GM19467 (cell line): Measurements from ENCODE around the gene PCDHGA4.
"Not testable (repeated sequence)": the region's sequence is repeated elsewhere in the genome, so short reads cannot be mapped to it uniquely, and the experiment has no call there.

ENCODE experiments used
- ATAC-seq: cut with Tn5 transposase; IDR thresholded peaks from one replicate; pipeline ENCODE4 v1.9.1; 2021; ENCODE audit warnings: mild to moderate bottlenecking, moderate library complexity; ENCODE audit not compliant: unreplicated experiment

Gene PCDHGA4

DNA sequence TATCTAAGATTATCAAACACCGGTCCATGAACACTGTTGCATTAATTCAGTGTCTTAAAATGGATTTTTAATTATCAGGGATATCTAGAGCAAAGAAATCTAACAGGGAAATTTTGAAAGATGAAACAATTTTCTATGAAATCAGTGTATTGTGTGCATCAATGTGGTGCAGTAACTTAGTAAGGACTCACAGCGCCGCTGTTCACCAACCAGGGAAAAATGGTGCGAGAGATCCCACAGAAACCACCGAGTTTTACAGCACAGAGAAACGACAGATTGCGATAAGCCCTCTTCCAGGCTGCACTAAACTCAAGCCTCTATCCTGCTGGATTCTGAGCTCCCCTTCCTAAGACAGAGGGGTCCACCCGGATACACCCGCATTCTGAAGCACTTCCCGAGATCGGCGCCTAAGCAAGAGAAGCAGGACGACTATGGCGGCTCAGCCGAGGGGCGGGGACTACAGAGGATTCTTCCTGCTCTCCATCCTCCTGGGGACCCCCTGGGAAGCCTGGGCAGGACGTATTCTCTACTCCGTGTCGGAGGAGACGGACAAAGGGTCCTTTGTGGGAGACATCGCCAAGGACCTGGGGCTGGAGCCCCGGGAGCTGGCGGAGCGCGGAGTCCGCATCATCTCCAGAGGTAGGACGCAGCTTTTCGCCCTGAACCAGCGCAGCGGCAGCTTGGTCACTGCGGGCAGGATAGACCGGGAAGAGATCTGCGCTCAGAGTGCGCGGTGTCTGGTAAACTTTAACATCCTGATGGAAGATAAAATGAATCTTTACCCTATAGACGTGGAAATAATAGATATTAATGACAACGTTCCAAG, 27.9 kb downstream of the PCDHGA4 start, which contains the start of gene PCDHGA7:
TSS of gene PCDHGA7 (plus strand) at position 274 of the 826 bp plus-strand sequence. CDS start at position 432, 158 bp downstream.
- ATAC-seq: no peak

DNA sequence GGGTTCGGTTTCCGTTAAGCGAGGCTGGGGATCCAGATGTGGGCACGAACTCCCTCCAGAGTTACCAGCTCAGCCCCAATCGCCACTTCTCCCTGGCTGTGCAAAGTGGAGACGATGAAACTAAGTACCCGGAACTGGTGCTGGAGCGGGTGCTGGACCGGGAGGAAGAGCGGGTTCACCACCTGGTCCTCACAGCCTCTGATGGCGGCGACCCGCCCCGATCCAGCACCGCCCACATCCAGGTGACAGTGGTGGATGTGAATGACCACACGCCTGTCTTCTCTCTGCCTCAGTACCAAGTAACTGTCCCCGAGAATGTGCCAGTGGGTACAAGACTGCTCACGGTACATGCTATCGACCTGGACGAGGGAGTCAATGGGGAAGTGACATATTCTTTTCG, 28.5 kb downstream of the PCDHGA4 start:
- no peak for ATAC-seq

DNA sequence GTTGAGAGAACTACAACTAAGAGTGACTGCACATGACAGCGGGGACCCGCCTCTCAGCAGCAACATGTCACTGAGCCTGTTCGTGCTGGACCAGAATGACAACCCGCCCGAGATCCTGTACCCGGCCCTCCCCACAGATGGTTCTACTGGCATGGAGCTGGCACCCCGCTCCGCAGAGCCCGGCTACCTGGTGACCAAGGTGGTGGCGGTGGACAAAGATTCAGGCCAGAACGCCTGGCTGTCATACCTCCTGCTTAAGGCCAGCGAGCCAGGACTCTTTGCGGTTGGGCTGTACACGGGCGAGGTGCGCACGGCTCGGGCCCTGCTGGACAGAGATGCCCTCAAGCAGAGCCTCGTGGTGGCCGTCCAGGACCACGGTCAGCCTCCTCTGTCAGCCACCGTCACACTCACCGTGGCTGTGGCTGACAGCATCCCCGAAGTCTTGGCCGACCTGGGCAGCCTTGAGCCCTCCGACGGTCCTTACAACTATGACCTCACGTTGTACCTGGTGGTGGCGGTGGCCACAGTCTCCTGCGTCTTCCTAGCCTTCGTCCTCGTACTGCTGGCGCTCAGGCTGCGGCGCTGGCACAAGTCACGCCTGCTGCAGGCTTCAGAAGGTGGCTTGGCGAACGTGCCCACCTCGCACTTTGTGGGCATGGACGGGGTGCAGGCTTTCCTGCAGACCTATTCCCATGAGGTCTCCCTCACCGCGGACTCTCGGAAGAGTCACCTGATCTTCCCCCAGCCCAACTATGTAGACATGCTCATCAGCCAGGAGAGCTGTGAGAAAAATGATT, 29.8 kb downstream of the PCDHGA4 start:
- no peak for ATAC-seq

DNA sequence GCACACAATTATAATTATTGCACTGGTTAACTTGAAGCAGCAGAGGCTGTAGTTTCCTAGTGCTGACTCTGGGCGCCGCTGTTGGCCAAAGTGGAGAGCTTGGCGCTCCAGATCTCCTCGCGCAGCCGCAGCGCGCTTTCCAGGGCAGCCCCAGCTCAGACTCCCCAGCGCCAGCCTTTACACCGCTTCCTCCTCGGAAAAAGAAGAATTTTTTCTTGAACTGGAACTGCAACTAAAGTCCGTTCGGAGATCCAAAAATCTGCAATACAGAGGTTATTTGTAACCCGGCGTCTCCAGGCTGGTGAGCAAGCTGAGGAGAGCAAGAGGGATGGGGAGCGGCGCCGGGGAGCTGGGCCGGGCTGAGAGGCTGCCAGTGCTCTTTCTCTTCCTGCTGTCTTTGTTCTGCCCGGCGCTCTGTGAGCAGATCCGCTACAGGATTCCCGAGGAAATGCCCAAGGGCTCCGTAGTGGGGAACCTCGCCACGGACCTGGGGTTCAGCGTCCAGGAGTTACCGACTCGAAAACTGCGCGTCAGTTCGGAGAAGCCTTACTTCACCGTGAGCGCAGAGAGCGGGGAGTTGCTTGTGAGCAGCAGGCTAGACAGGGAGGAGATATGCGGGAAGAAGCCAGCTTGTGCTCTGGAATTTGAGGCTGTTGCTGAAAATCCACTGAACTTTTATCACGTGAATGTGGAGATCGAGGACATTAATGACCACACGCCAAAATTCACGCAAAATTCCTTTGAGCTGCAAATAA, 32.9 kb downstream of the PCDHGA4 start, which contains the start of gene PCDHGB4:
TSS of gene PCDHGB4 (plus strand) at position 142 of the 755 bp plus-strand sequence. CDS start at position 329, 187 bp downstream.
- ATAC-seq: not testable (repeated sequence)

DNA sequence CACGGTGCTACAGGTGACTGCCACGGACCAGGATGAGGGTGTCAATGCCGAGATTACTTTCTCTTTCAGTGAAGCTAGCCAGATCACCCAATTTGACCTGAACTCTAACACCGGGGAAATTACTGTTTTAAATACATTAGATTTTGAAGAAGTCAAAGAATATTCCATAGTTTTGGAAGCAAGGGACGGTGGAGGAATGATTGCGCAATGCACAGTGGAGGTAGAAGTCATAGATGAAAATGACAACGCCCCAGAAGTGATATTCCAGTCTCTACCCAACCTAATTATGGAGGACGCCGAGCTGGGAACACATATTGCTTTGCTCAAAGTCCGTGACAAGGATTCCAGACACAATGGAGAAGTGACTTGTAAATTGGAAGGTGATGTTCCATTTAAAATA, 33.8 kb downstream of the PCDHGA4 start:
- ATAC-seq: no peak

DNA sequence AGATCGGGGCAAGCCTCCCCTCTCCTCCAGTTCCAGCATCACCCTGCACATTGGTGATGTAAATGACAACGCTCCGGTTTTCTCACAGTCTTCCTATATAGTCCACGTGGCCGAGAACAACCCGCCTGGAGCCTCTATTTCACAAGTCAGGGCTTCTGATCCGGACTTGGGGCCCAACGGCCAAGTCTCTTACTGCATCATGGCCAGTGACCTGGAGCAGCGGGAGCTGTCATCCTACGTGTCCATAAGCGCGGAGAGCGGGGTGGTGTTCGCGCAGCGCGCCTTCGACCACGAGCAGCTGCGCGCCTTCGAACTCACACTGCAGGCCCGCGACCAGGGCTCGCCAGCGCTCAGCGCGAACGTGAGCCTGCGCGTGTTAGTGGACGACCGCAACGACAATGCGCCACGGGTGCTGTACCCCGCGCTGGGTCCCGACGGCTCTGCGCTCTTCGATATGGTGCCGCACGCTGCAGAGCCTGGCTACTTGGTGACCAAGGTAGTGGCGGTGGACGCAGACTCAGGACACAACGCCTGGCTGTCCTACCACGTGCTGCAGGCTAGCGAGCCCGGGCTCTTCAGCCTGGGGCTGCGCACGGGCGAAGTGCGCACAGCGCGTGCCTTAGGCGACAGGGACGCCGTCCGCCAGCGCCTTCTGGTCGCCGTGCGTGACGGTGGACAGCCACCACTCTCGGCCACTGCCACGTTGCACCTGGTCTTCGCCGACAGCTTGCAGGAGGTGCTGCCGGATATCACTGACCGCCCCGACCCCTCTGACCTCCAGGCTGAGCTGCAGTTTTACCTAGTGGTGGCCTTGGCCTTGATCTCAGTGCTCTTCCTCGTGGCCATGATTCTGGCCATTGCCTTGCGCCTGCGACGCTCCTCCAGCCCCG, 34.6 kb downstream of the PCDHGA4 start:
- no peak for ATAC-seq

DNA sequence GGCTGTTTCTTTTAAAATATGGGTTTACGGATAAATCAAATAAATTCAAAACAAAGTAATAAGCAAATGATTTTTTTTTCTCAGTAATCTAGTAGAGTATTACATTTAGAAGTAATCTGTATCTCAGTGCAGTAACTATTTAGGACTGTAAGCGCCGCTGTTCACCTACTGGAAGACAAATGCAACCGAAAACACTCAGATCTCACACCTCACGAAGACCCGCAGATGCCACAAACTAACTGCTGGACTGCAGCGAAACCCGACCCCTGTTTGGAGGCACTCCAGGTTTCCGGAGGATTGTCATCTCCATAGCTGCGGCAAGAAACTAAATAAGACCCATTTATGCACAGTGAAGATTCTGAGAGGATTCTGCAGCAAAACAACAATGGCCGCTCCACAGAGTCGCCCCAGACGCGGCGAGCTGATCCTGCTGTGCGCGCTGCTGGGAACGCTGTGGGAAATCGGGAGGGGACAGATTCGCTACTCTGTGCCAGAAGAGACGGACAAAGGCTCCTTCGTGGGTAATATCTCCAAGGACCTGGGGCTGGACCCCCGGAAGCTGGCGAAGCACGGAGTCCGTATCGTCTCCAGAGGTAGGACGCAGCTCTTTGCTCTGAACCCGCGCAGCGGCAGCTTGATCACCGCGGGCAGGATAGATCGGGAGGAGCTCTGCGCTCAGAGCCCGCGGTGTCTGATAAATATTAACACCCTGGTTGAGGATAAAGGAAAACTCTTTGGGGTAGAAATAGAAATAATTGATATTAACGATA, 37.8 kb downstream of the PCDHGA4 start, which contains the start of gene PCDHGA8:
TSS of gene PCDHGA8 (plus strand) at position 205 of the 770 bp plus-strand sequence. CDS start at position 386, 181 bp downstream.
- no peak for ATAC-seq

DNA sequence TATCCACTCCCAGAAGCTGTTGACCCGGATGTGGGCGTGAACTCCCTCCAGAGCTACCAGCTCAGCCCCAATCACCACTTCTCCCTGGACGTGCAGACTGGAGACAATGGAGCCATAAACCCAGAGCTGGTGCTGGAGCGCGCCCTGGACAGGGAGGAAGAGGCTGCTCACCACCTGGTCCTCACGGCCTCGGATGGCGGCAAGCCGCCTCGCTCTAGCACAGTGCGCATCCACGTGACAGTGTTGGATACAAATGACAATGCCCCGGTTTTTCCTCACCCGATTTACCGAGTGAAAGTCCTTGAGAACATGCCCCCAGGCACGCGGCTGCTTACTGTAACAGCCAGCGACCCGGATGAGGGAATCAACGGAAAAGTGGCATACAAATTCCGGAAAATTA, 38.4 kb downstream of the PCDHGA4 start:
- ATAC-seq: no peak

DNA sequence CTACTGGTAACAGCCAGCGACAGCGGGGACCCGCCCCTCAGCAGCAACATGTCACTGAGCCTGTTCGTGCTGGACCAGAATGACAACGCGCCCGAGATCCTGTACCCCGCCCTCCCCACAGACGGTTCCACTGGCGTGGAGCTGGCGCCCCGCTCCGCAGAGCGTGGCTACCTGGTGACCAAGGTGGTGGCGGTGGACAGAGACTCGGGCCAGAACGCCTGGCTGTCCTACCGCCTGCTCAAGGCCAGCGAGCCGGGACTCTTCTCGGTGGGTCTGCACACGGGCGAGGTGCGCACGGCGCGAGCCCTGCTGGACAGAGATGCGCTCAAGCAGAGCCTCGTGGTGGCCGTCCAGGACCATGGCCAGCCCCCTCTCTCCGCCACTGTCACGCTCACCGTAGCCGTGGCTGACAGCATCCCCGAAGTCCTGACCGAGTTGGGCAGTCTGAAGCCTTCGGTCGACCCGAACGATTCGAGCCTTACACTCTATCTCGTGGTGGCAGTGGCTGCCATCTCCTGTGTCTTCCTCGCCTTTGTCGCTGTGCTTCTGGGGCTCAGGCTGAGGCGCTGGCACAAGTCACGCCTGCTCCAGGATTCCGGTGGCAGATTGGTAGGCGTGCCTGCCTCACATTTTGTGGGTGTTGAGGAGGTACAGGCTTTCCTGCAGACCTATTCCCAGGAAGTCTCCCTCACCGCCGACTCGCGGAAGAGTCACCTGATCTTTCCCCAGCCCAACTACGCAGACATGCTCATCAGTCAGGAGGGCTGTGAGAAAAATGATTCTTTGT, 39.8 kb downstream of the PCDHGA4 start:
- not testable (repeated sequence) for ATAC-seq

DNA sequence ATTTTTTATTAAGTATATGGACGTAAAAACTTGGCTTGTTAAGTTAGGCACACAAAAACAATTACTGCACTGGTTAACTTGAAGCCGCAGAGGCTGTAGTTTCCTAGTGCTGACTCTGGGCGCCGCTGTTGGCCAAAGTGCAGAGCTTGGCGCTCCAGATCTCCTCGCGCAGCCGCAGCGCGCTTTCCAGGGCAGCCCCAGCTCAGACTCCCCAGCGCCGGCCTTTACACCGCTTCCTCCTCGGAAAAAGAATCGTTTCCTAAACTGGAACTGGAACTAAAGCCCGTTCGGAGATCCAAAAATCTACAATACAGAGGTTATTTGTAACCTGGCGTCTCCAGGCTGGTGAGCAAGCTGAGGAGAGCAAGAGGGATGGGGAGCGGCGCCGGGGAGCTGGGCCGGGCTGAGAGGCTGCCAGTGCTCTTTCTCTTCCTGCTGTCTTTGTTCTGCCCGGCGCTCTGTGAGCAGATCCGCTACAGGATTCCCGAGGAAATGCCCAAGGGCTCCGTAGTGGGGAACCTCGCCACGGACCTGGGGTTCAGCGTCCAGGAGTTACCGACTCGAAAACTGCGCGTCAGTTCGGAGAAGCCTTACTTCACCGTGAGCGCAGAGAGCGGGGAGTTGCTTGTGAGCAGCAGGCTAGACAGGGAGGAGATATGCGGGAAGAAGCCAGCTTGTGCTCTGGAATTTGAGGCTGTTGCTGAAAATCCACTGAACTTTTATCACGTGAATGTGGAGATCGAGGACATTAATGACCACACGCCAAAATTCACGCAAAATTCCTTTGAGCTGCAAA, 43.1 kb downstream of the PCDHGA4 start, which contains the start of gene PCDHGB5:
TSS of gene PCDHGB5 (plus strand) at position 192 of the 796 bp plus-strand sequence. CDS start at position 373, 181 bp downstream.
- not testable (repeated sequence) for ATAC-seq

DNA sequence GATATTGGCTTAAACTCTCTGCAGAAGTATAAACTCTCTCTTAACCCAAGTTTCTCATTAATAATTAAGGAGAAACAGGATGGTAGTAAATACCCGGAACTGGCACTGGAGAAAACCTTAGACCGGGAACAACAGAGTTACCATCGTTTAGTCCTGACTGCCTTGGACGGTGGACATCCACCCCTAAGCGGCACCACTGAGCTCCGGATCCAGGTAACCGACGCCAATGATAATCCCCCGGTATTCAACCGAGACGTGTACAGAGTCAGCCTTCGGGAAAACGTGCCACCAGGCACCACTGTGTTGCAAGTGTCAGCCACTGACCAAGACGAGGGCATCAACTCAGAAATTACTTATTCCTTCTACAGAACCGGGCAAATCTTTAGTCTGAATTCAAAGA, 43.8 kb downstream of the PCDHGA4 start:
- no peak for ATAC-seq

DNA sequence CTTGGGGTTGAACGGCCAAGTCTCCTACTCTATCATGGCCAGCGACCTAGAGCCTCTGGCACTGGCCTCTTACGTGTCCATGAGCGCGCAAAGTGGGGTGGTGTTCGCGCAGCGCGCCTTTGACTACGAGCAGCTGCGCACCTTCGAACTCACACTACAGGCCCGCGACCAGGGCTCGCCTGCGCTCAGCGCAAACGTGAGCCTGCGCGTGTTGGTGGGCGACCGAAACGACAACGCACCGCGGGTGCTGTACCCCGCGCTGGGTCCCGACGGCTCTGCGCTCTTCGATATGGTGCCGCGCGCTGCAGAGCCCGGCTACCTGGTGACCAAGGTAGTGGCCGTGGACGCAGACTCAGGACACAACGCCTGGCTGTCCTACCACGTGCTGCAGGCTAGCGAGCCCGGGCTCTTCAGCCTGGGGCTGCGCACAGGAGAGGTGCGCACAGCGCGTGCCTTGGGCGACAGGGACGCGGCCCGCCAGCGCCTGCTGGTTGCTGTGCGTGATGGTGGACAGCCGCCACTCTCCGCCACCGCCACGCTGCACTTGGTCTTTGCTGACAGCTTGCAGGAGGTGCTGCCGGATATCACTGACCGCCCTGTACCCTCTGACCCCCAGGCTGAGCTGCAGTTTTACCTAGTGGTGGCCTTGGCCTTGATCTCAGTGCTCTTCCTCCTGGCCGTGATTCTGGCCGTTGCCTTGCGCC, 44.9 kb downstream of the PCDHGA4 start:
- ATAC-seq: no peak

DNA sequence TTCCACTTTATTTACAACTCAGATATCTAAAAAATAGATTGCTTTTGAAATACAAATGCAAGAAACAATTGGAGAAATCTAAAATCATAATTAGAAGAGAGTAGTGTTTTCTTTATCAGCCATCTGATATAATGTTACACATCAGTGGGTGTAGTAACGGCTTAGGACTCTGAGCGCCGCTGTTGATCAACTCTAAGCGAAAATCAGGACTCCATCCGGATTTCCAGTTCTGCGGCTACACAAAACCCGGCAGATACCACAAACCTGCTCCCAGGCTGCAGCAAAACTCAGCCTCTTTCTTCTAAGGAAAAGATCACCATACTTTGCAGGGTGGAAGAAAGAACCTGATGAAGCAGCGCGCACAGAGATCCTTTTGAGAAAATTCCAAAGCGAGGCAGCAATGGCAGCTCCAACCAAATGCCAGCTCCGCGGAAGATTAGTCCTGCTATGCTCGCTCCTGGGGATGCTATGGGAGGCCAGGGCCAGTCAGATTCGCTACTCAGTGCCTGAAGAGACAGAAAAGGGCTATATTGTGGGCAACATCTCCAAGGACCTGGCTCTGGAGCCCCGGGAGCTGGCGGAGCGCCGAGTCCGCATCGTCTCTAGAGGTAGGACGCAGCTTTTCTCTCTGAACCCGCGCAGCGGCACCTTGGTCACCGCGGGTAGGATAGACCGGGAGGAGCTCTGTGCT, 47.9 kb downstream of the PCDHGA4 start, which contains the start of gene PCDHGA9:
TSS of gene PCDHGA9 (plus strand) at position 226 of the 691 bp plus-strand sequence. CDS start at position 401, 175 bp downstream.
- no peak for ATAC-seq

DNA sequence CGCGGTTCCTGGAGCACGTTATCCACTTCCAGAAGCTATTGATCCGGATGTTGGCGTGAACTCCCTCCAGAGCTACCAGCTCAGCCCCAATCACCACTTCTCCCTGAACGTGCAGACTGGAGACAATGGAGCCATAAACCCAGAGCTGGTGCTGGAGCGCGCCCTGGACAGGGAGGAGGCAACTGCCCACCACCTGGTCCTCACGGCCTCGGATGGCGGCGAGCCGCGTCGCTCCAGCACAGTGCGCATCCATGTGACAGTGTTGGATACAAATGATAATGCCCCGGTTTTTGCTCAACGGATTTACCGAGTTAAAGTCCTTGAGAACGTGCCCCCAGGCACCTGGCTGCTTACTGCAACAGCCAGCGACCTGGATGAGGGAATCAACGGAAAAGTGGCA, 48.6 kb downstream of the PCDHGA4 start:
- no peak for ATAC-seq
